ENCODE measurements around the gene RHAG. TPM values are rescaled to one million over a fixed set of nuclear protein-coding genes. Genes with fewer than 3 reads are reported as not detected.
A peak's percentile ranks its signal among the peaks of the same experiment; 100 is the strongest.

Gene RHAG
- total and polyA plus RNA-seq, 2 donors (not counting 1 experiment from before 2014, with no cell fraction given) = not detected

DNA sequence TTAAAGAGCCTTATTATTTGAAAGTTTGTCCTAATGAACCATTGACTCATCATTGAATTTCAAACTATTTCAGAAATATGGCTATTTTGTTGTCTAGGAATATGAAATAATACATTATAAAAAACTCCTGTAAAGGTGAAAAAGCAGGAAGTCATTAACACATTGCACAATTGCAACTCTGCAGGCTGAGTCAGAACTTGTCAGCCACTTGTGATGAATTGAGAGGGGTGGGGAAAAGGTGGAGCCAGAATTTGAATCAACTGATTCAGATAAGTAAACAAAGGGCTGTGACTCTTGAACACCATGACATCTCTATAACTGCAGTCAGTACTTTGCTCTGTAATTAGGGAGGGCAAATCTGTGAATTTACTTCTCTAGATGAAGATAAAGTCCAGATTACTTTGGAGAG is 80.2 kb downstream of the RHAG start:
- Histone ChIP-seq H3K79me2 (ENCODE audit: control insufficient read depth, insufficient read depth, low read length) (no peaks in the 10 kb centered on the region), H3K4me2 (ENCODE audit: extremely low read depth, insufficient read depth, low read length) (no peak overlapping the region), H3K9me3 (ENCODE audit: control insufficient read depth, insufficient read depth, low read depth, low read length) (no peaks in the 10 kb centered on the region), H3K4me3 (replicated peaks in 1 of 4; ENCODE audit: control extremely low read depth in 1 of 4, insufficient read depth in 1 of 4, low read depth in 3 of 4, low read length in 4 of 4) (no peak overlapping the region), H3K4me1 (ENCODE audit: control insufficient read depth, extremely low read depth, insufficient read depth, low read length) (no peaks in the 10 kb centered on the region), H4K20me1 (ENCODE audit: control insufficient read depth, extremely low read depth, insufficient read depth, low read length) (no peaks in the 10 kb centered on the region), H3K36me3 (ENCODE audit: control insufficient read depth, insufficient read depth, low read length) (no peaks in the 10 kb centered on the region), H2AFZ (ENCODE audit: low read length) (no peak overlapping the region), H3K9ac (ENCODE audit: insufficient read depth, low read length) (no peak overlapping the region), H3K27ac (ENCODE audit: insufficient read depth, low read length) (no peak overlapping the region), H3K27me3 (ENCODE audit: control insufficient read depth, insufficient read depth, low read length) (peaks cover 1% of the 10 kb centered on the region)
- peak; percentile 69 to 91 for DNase-seq (ENCODE audit: low read depth in 2 of 2)
- TF ChIP-seq, protein P1, sequence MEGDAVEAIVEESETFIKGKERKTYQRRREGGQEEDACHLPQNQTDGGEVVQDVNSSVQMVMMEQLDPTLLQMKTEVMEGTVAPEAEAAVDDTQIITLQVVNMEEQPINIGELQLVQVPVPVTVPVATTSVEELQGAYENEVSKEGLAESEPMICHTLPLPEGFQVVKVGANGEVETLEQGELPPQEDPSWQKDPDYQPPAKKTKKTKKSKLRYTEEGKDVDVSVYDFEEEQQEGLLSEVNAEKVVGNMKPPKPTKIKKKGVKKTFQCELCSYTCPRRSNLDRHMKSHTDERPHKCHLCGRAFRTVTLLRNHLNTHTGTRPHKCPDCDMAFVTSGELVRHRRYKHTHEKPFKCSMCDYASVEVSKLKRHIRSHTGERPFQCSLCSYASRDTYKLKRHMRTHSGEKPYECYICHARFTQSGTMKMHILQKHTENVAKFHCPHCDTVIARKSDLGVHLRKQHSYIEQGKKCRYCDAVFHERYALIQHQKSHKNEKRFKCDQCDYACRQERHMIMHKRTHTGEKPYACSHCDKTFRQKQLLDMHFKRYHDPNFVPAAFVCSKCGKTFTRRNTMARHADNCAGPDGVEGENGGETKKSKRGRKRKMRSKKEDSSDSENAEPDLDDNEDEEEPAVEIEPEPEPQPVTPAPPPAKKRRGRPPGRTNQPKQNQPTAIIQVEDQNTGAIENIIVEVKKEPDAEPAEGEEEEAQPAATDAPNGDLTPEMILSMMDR (conservative IDR thresholded peaks at IDR 0.05 in 1 of 2, IDR thresholded peaks at IDR 0.05 in 1 of 2; ENCODE audit: low read depth in 1 of 2, low read length in 2 of 2) = no peak
- TF ChIP-seq EZH2 (IDR thresholded peaks at IDR 0.05; ENCODE audit: low read length, missing control alignments) = no peak

- Histone ChIP-seq H3K36me3 (ENCODE audit: control insufficient read depth, insufficient read depth, low read length) (no peaks in the 10 kb centered on the region), H2AFZ (ENCODE audit: low read length) (no peak overlapping the region), H3K9ac (ENCODE audit: insufficient read depth, low read length) (no peak overlapping the region), H3K9me3 (ENCODE audit: control insufficient read depth, insufficient read depth, low read depth, low read length) (no peaks in the 10 kb centered on the region), H4K20me1 (ENCODE audit: control insufficient read depth, extremely low read depth, insufficient read depth, low read length) (no peaks in the 10 kb centered on the region), H3K27me3 (ENCODE audit: control insufficient read depth, insufficient read depth, low read length) (peaks cover 2% of the 10 kb centered on the region), H3K4me1 (ENCODE audit: control insufficient read depth, extremely low read depth, insufficient read depth, low read length) (no peaks in the 10 kb centered on the region), H3K27ac (ENCODE audit: insufficient read depth, low read length) (no peak overlapping the region), H3K79me2 (ENCODE audit: control insufficient read depth, insufficient read depth, low read length) (no peaks in the 10 kb centered on the region), H3K4me3 (replicated peaks in 1 of 4; ENCODE audit: control extremely low read depth in 1 of 4, insufficient read depth in 1 of 4, low read depth in 3 of 4, low read length in 4 of 4) (no peak overlapping the region), H3K4me2 (ENCODE audit: extremely low read depth, insufficient read depth, low read length) (no peak overlapping the region)
- peak in 1 of 2 donors; percentile 28 for DNase-seq (ENCODE audit: low read depth in 2 of 2)
- no peak for TF ChIP-seq EZH2 (IDR thresholded peaks at IDR 0.05; ENCODE audit: low read length, missing control alignments)
- TF ChIP-seq, protein P1 (conservative IDR thresholded peaks at IDR 0.05 in 1 of 2, IDR thresholded peaks at IDR 0.05 in 1 of 2; ENCODE audit: low read depth in 1 of 2, low read length in 2 of 2) = no peak
These were observed 80.7 kb downstream of the RHAG start for GRCh38 chr6:49555951-49556350.

Other genes with a start within 250 kb of the RHAG start
- 16.7 and 20.8 TPM in 2 replicates for gene MMUT, start 173.6 kb downstream of the RHAG start, total RNA-seq
- gene MMUT, start 173.6 kb downstream of the RHAG start, polyA plus RNA-seq = 22.5 and 28.0 TPM in 2 replicates
- gene CENPQ, start 173.5 kb downstream of the RHAG start, total RNA-seq = 4.6 and 5.3 TPM in 2 replicates
- gene CENPQ, start 173.5 kb downstream of the RHAG start, polyA plus RNA-seq = 7.3 and 12.0 TPM in 2 replicates
- not detected in 2 replicates for gene GLYATL3, start 136.9 kb downstream of the RHAG start, total RNA-seq
- gene GLYATL3, start 136.9 kb downstream of the RHAG start, polyA plus RNA-seq = not detected in 2 replicates
- 0.33 and 0.77 TPM in 2 replicates for gene C6orf141, start 86.2 kb downstream of the RHAG start, total RNA-seq
- 0.06 and 1.0 TPM in 2 replicates for gene C6orf141, start 86.2 kb downstream of the RHAG start, polyA plus RNA-seq
- gene CRISP2, start 76.7 kb upstream of the RHAG start, total RNA-seq = not detected in 2 replicates
- not detected in 2 replicates for gene CRISP2, start 76.7 kb upstream of the RHAG start, polyA plus RNA-seq
- gene CRISP3, start 107.5 kb upstream of the RHAG start, total RNA-seq = not detected in 2 replicates
- not detected in 2 replicates for gene CRISP3, start 107.5 kb upstream of the RHAG start, polyA plus RNA-seq
- gene PGK2, start 150.4 kb upstream of the RHAG start, total RNA-seq = not detected in 2 replicates
- not detected in 2 replicates for gene PGK2, start 150.4 kb upstream of the RHAG start, polyA plus RNA-seq
- gene CRISP1, start 229.7 kb upstream of the RHAG start, total RNA-seq = not detected in 2 replicates
- gene CRISP1, start 229.7 kb upstream of the RHAG start, polyA plus RNA-seq = not detected in 2 replicates

Data from fibroblast of lung (primary cell).